ENCODE data around the gene KRTAP16-1. TPM values are rescaled to one million over a fixed set of nuclear protein-coding genes. Genes with fewer than 3 reads are reported as not detected.
"Not testable (repeated sequence)": the region's sequence is repeated elsewhere in the genome, so short reads cannot be mapped to it uniquely, and the experiment has no call there.

KRTAP16-1 gene
- total RNA-seq = not detected in 2 replicates

DNA sequence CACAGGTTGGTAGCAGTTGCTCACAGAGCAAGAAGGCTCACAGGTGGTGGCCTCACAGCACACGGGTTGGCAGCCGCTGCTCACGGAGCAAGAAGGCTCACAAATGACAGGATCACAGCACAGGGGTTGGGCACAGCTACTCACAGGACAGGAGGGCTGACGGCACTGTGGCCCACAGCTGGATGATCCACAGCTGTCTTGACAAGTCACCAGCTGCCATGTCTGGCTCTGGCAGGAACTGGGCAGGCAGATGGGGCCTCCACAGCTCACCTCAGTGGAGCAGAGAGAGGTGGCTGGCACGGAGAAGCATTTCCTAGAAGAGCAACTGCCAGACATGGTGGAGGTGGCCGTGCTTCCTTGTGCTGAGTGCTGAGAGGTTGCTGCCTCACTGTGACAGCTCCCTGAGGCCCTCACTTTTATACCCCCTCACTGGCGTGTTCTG is at the start of gene KRTAP16-1:
TSS of gene KRTAP16-1 (minus strand) at position 392 of the 442 bp plus-strand sequence. CDS start at position 336, 56 bp downstream.
- intact Hi-C loops (cut with micrococcal nuclease) = no loop called here

- intact Hi-C loops (cut with micrococcal nuclease) = no loop called here
These were observed 45.4 kb upstream of the KRTAP16-1 start for GRCh38 chr17:41354536-41354935.

DNA sequence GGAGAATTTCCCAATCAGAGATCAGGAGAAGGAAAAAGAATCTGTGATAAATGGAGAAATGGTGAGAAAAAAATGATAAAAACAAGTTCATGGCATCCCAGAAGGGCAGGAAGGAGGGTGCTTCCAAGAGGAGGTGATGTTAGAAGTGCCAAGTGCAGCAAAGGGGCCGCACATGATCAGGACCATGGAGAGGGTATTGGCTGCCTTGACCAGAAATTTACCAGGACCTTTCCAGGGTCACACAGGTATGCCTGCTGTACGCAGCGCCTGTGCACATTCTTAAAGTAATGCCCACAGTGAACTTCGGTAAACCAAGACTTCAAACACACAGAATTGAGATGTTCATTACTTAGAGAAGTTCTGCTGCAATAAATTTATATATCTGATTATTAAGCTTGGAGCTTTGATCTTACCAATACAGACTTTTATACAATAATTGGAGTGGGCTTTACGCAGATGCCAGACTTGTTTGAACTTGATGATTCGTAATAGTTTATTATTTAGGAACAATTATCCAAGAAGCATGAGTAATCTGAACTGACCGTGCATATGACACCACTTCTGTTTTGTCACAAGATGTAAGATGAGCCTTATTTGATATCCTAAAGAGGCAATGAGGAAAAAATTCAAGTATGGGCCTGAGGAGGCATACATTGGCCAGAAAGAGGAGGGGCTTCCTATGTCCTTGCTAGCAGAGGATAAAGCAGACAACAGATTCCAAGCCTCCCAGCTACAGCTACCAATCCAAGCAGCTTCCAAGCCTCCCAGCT is 43.7 kb upstream of the KRTAP16-1 start:
- intact Hi-C loops (cut with micrococcal nuclease) = no loop called here

DNA sequence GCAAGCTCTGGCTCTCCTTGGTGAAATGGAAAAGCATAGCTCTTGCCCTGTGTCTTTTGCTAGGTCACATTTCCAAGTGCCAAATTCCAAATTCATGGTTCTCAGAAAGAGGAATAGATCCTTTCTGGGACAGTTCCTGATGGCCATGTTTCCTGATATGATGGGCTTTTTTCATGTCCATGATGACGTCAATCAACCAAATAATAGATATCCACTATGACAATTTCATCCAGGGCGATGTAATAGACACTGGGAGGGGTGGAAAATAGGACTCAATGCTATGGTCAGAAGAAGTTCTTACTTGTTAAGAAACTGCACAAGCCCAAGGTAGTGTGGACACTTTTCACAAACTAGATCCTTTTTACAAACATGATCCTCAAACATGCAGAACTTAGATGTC is 42.1 kb upstream of the KRTAP16-1 start:
- intact Hi-C loops (cut with micrococcal nuclease) = no loop called here

GRCh38 chr17:41350381-41350878 is 41.3 kb upstream of the KRTAP16-1 start, which contains the start of gene KRT33A:
Gene KRT33A, minus strand, starts transcription at chr17:41350828. Its CDS starts 61 bp downstream, at chr17:41350767.
- intact Hi-C loops (cut with micrococcal nuclease) = not testable (repeated sequence)

DNA sequence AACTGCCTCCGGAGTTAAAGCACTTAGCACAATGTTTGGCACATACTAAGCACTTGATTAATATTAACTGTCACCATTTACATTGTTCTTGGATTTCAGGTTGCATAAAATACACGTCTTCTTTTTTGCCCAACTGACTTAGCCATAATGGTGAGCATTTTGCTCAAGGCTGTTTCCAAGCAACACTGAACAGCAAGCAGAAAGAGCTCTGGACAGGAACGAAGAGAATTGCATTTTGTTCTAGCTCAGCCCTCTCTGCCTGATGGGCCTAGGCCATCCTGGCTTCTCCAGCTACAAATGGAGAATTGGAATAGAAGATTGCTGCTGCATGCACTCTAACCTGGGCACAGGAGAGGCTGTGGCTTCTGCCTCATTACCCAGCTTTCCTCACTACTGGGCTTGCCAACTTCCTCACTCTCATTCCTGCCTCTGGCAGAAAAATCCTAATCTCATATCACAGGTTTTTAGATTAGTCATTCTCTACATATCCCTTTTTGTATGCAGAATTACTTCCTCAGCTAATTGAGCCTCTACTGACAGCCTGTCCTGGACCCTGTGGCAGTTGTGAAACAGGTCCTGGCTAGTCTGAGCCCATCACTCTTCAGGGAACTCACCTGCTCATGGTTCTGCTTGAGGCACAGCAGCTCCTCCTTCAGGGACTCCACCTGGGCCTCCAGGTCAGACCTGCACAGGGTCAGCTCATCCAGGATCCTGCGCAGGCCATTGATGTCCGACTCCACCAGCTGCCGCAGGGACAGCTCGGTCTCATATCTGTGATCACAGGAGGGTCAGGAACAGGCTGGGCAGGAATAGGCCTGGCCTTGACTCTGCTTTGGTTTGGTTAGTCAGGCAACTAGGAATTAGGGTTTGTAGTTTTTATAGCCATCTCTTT is 39.0 kb upstream of the KRTAP16-1 start:
- intact Hi-C loops (cut with micrococcal nuclease) = no loop called here

GRCh38 chr17:41346421-41346820 is 37.3 kb upstream of the KRTAP16-1 start:
- intact Hi-C loops (cut with micrococcal nuclease) = not testable (repeated sequence)

- intact Hi-C loops (cut with micrococcal nuclease) = no loop called here
These were observed 36.9 kb upstream of the KRTAP16-1 start for GRCh38 chr17:41345992-41346391.

GRCh38 chr17:41343029-41343428 is 33.9 kb upstream of the KRTAP16-1 start:
- intact Hi-C loops (cut with micrococcal nuclease) = no loop called here

GRCh38 chr17:41340934-41341861 is 32.1 kb upstream of the KRTAP16-1 start:
- intact Hi-C loops (cut with micrococcal nuclease) = no loop called here

- intact Hi-C loops (cut with micrococcal nuclease) = no loop called here
These were observed 31.4 kb upstream of the KRTAP16-1 start for GRCh38 chr17:41340494-41340893.

- intact Hi-C loops (cut with micrococcal nuclease) = no loop called here
These were observed 30.6 kb upstream of the KRTAP16-1 start for GRCh38 chr17:41339571-41340172.

GRCh38 chr17:41338961-41339485 is 29.9 kb upstream of the KRTAP16-1 start:
- intact Hi-C loops (cut with micrococcal nuclease) = no loop called here

GRCh38 chr17:41335747-41336146 is 26.6 kb upstream of the KRTAP16-1 start:
- intact Hi-C loops (cut with micrococcal nuclease) = no loop called here

- intact Hi-C loops (cut with micrococcal nuclease) = no loop called here
These were observed 25.5 kb upstream of the KRTAP16-1 start for GRCh38 chr17:41334385-41335305.

GRCh38 chr17:41333836-41334235 is 24.7 kb upstream of the KRTAP16-1 start:
- intact Hi-C loops (cut with micrococcal nuclease) = no loop called here

- intact Hi-C loops (cut with micrococcal nuclease) = no loop called here
These were observed 24.0 kb upstream of the KRTAP16-1 start for GRCh38 chr17:41333098-41333497.

- intact Hi-C loops (cut with micrococcal nuclease) = no loop called here
These were observed 23.1 kb upstream of the KRTAP16-1 start for GRCh38 chr17:41332239-41332638.

GRCh38 chr17:41331606-41332005 is 22.5 kb upstream of the KRTAP16-1 start:
- intact Hi-C loops (cut with micrococcal nuclease) = no loop called here

Measured in T-helper 2 cell treated with Interferon-gamma antibody and Interleukin-4, amounts not matched to agents 100 ng/mL and 5 ng/mL, for 36 hours (primary cell).